K562 (cell line): ENCODE results near the gene PSMD13. TPM values are rescaled to one million over a fixed set of nuclear protein-coding genes. Genes with fewer than 3 reads are reported as not detected.
A peak's percentile ranks its signal among the peaks of the same experiment; 100 is the strongest.

Source experiments
- BHLHE40 ChIP-seq: IDR thresholded peaks from 2 replicates; pipeline ENCODE4 v1.6.1; 2011; ENCODE audit warnings: low read length, improper control_type of control experiment
- CREB3L1 ChIP-seq: fragments of 450-650 bp; IDR thresholded peaks from 2 replicates; pipeline ENCODE4 v1.6.1; 2014; ENCODE audit warnings: low read depth, mild to moderate bottlenecking, moderate library complexity, borderline replicate concordance
- DMBX1 ChIP-seq: fragments of 250-450 bp; sonication (Bioruptor Pico); IDR thresholded peaks from 2 replicates; pipeline ENCODE4 v1.8.0; 2022; ENCODE audit warnings: inconsistent platforms, mild to moderate bottlenecking, moderate library complexity, borderline replicate concordance
- NCOA6 ChIP-seq: fragments of 450-650 bp; IDR thresholded peaks from 2 replicates; pipeline ENCODE4 v1.6.1; 2017; ENCODE audit warnings: mild to moderate bottlenecking
- NKRF ChIP-seq: fragments of 450-650 bp; IDR thresholded peaks from 2 replicates; pipeline ENCODE4 v1.6.1; 2016; ENCODE audit warnings: borderline replicate concordance
- PML ChIP-seq: IDR thresholded peaks from 2 replicates; pipeline ENCODE4 v1.6.1; 2012; ENCODE audit warnings: low read length, inconsistent platforms
- RNF219 ChIP-seq: fragments of 250-450 bp; sonication (Bioruptor Pico); IDR thresholded peaks from 2 replicates; pipeline ENCODE4 v1.5.0; 2022; ENCODE audit warnings: mild to moderate bottlenecking
- RREB1 ChIP-seq: fragments of 250-450 bp; sonication (Bioruptor Pico); IDR thresholded peaks from 2 replicates; pipeline ENCODE4 v1.4.0; 2020
- TAF7 ChIP-seq: fragments of 450-650 bp; IDR thresholded peaks from 2 replicates; pipeline ENCODE4 v1.6.1; 2016; ENCODE audit warnings: missing genetic modification characterization, missing compliant biosample characterization
- ZNF24 ChIP-seq: fragments of 450-650 bp; IDR thresholded peaks from 2 replicates; pipeline ENCODE4 v1.6.1; 2016
- ZNF507 ChIP-seq: conservative IDR thresholded peaks from 2 replicates; pipeline ENCODE4 v1.6.1; 2017; ENCODE audit warnings: missing genetic modification characterization, missing compliant biosample characterization
- ZNF57 ChIP-seq: fragments of 450-650 bp; formaldehyde crosslinking; IDR thresholded peaks from 2 replicates; pipeline ENCODE4 v1.4.0; 2020; ENCODE audit warnings: mild to moderate bottlenecking, moderate library complexity
- ZNF639 ChIP-seq, 2 experiments: fragments of 200-800 bp in 1 of 2; sonication (Bioruptor generic) in 1 of 2; sonication (generic) in 1 of 2; formaldehyde crosslinking in 1 of 2; IDR thresholded peaks in 1 of 2; conservative IDR thresholded peaks in 1 of 2; 2 replicates each; pipeline versions ENCODE4 v1.5.0 to v1.6.1; 2016 to 2020; ENCODE audit warnings: missing compliant biosample characterization in 1 of 2, missing genetic modification characterization in 1 of 2, missing genetic modification reagents in 1 of 2
- ZNF76 ChIP-seq: fragments of 250-450 bp; sonication (Bioruptor Pico); IDR thresholded peaks from 2 replicates; pipeline ENCODE4 v1.4.0; 2020; ENCODE audit warnings: mild to moderate bottlenecking, moderate library complexity, borderline replicate concordance
- polyA plus RNA-seq, 8 experiments: library from polyadenylated mRNA; depleted of rRNA in 4 of 8; stranded (reverse) in 5 of 8; unstranded in 3 of 8; fragments of >200 nt; fragmentation: Nextera tagmentation in 2 of 8; fragmentation: Illumina TruSeq in 1 of 8; extraction: Ambion mirVana in 2 of 8; extraction: Trizol in 1 of 8; gene quantifications; 2 replicates each; pipeline versions ENCODE4 v1.2.1 to v1.2.3, GENCODE V29; 2011 to 2014; ENCODE audit warnings: inconsistent platforms in 1 of 8, missing spikeins in 1 of 8
- total RNA-seq, 7 experiments: library from RNA; depleted of rRNA in 6 of 7; stranded (reverse); fragments of >200 nt in 6 of 7; fragmentation: Illumina TruSeq in 2 of 7; extraction: Trizol in 2 of 7; gene quantifications; 2 replicates each; pipeline versions ENCODE4 v1.2.1 to v1.2.3, GENCODE V29; 2011 to 2021; ENCODE audit warnings: low replicate concordance in 1 of 7

PSMD13 gene
- total and polyA plus RNA-seq, 9 of the 15 experiments (the other 6 are each of a cell fraction or from before 2014, with no cell fraction given): 185 to 383 (median 267) TPM

GRCh38 chr11:208181-208916, 28.4 kb upstream of the PSMD13 start (continued):
- 0 out of 2 replicates have a peak, but pooled peaks have one; percentile 61 for TF ChIP-seq NKRF
- TF ChIP-seq DMBX1: no peak
- no peak for TF ChIP-seq ZNF57 (CRISPR knock-in tag)
- TF ChIP-seq ZNF24: no peak
- no peak for TF ChIP-seq BHLHE40
- peak; percentile 38; the same call in 1 of the 2 replicates for TF ChIP-seq CREB3L1
- no peak for TF ChIP-seq RNF219 (CRISPR knock-in tag)
- no peak for TF ChIP-seq RREB1 (CRISPR knock-in tag)
- TF ChIP-seq TAF7 (tag): no peak
- no peak for TF ChIP-seq ZNF507 (tag)
- TF ChIP-seq NCOA6: no peak
- peak in 1 of 2 experiments; percentile 88; a peak in 2 of 4 replicates for TF ChIP-seq ZNF639 (CRISPR knock-in tag; conservative IDR thresholded peaks at IDR 0.05 in 1 of 2, IDR thresholded peaks at IDR 0.05 in 1 of 2)
- peak; percentile 58; the same call in 1 of the 2 replicates for TF ChIP-seq PML
- no peak for TF ChIP-seq ZNF76
